RWPE2 (cell line): ENCODE results near the gene ZNRF3.
"Not testable (repeated sequence)": the region's sequence is repeated elsewhere in the genome, so short reads cannot be mapped to it uniquely, and the experiment has no call there.

ENCODE experiments used
- ATAC-seq: fragments of 200-7000 bp; cut with Tn5 transposase; 3 replicates; pipeline ENCODE4 v1.9.1; 2021; ENCODE audit warnings: low read depth
- DNase-seq: peaks from one replicate; pipeline ENCODE4 v3.0.0-alpha.2; 2020; ENCODE audit warnings: low spot score
- H3K27ac ChIP-seq: fragments of 450-650 bp; 2 replicates; pipeline ENCODE4 v1.5.1; 2017; ENCODE audit warnings: mild to moderate bottlenecking; ENCODE audit not compliant: poor library complexity, severe bottlenecking
- H3K27me3 ChIP-seq: fragments of 250-450 bp; sonication (Bioruptor Pico); 2 replicates; pipeline ENCODE4 v1.5.1; 2021; ENCODE audit warnings: mild to moderate bottlenecking, moderate library complexity; ENCODE audit not compliant: insufficient read depth, poor library complexity, severe bottlenecking
- H3K36me3 ChIP-seq: fragments of 250-450 bp; sonication (Bioruptor Pico); 2 replicates; pipeline ENCODE4 v1.5.1; 2020; ENCODE audit warnings: low read depth, mild to moderate bottlenecking, moderate library complexity
- H3K4me1 ChIP-seq: fragments of 250-450 bp; sonication (Bioruptor Pico); 2 replicates; pipeline ENCODE4 v1.5.1; 2021; ENCODE audit warnings: mild to moderate bottlenecking, moderate library complexity; ENCODE audit not compliant: insufficient read depth, poor library complexity, severe bottlenecking
- H3K4me3 ChIP-seq: fragments of 250-450 bp; sonication (Bioruptor Pico); 2 replicates; pipeline ENCODE4 v1.5.1; 2021; ENCODE audit warnings: mild to moderate bottlenecking, moderate library complexity; ENCODE audit not compliant: severe bottlenecking
- H3K9me3 ChIP-seq: fragments of 250-450 bp; sonication (Bioruptor Pico); 2 replicates; pipeline ENCODE4 v1.5.1; 2021; ENCODE audit warnings: mild to moderate bottlenecking, moderate library complexity; ENCODE audit not compliant: severe bottlenecking
- CTCF ChIP-seq: fragments of 450-650 bp; IDR thresholded peaks from one replicate; pipeline ENCODE4 v1.5.1; 2017; ENCODE audit warnings: mild to moderate bottlenecking, moderate library complexity; ENCODE audit not compliant: poor library complexity, severe bottlenecking

ZNRF3 gene

GRCh38 chr22:29081517-29082236, 198.3 kb downstream of the ZNRF3 start:
- Histone ChIP-seq H3K27ac (no peak overlapping the region), H3K4me3 (no peak overlapping the region), H3K27me3 (no peaks in the 10 kb centered on the region), H3K36me3 (no peaks in the 10 kb centered on the region), H3K4me1 (no peaks in the 10 kb centered on the region), H3K9me3 (no peaks in the 10 kb centered on the region)
- no peak for ATAC-seq
- DNase-seq = no peak
- TF ChIP-seq CTCF = no peak

GRCh38 chr22:29082826-29083545, 199.6 kb downstream of the ZNRF3 start:
- Histone ChIP-seq H3K36me3 (no peaks in the 10 kb centered on the region), H3K9me3 (no peaks in the 10 kb centered on the region), H3K27me3 (no peaks in the 10 kb centered on the region), H3K27ac (no peak overlapping the region), H3K4me1 (no peaks in the 10 kb centered on the region), H3K4me3 (no peak overlapping the region)
- no peak for TF ChIP-seq CTCF
- no peak for DNase-seq
- no peak for ATAC-seq

GRCh38 chr22:29083576-29083932, 200.2 kb downstream of the ZNRF3 start:
- H3K4me3 ChIP-seq, H3K4me1 ChIP-seq, DNase-seq, H3K36me3 ChIP-seq, H3K27ac ChIP-seq, H3K27me3 ChIP-seq, ATAC-seq, H3K9me3 ChIP-seq: not testable (repeated sequence)

- Histone ChIP-seq H3K36me3 (no peaks in the 10 kb centered on the region), H3K4me3 (no peak overlapping the region), H3K4me1 (no peaks in the 10 kb centered on the region), H3K9me3 (no peaks in the 10 kb centered on the region), H3K27me3 (no peaks in the 10 kb centered on the region), H3K27ac (no peak overlapping the region)
- DNase-seq = no peak
- no peak for ATAC-seq
- no peak for TF ChIP-seq CTCF
Measured at GRCh38 chr22:29083933-29084591, 200.7 kb downstream of the ZNRF3 start.

GRCh38 chr22:29087012-29087411, 203.6 kb downstream of the ZNRF3 start:
- no peaks in the 10 kb centered on the region for H3K27me3 ChIP-seq
- no peak overlapping the region for H3K4me3 ChIP-seq
- no peaks in the 10 kb centered on the region for H3K36me3 ChIP-seq
- H3K9me3 ChIP-seq = no peaks in the 10 kb centered on the region
- H3K4me1 ChIP-seq = no peaks in the 10 kb centered on the region
- no peak for TF ChIP-seq CTCF
- DNase-seq (no peak), ATAC-seq (no peak)
- no peak overlapping the region for H3K27ac ChIP-seq
